Measurements from ENCODE around the gene CHAF1A.

- TF ChIP-seq CTCF (IDR thresholded peaks at IDR 0.05): no peak
- TF ChIP-seq POLR2A (IDR thresholded peaks at IDR 0.05): no peak
These were observed 50.0 kb downstream of the CHAF1A start for GRCh38 chr19:4452230-4452990.
